Peyer's patch (tissue), 4 donors: ENCODE results near the gene TRPV4. TPM values are rescaled to one million over a fixed set of nuclear protein-coding genes. Genes with fewer than 3 reads are reported as not detected.

Source experiments
- DNase-seq, 3 donors: peaks; one replicate each; pipeline ENCODE4 v3.0.0-alpha.2; 2017 to 2019
- H3K27ac ChIP-seq, 4 donors: fragments of 200-600 bp; sonication (generic); one replicate each; pipeline ENCODE4 v1.5.1; 2016 to 2019
- H3K27me3 ChIP-seq, 2 donors: fragments of 200-600 bp; sonication (generic); one replicate each; pipeline ENCODE4 v1.5.1; 2019
- H3K36me3 ChIP-seq, 3 donors: fragments of 200-600 bp; sonication (generic); one replicate each; pipeline ENCODE4 v1.5.1; 2016 to 2019
- H3K4me1 ChIP-seq, 4 donors: fragments of 200-600 bp; sonication (generic); one replicate each; pipeline ENCODE4 v1.5.1; 2016 to 2019
- H3K4me3 ChIP-seq, 4 donors: fragments of 200-600 bp; sonication (generic); 1 replicate in 3 of 4; 2 replicates in 1 of 4; pipeline ENCODE4 v1.5.1; 2016 to 2019; ENCODE audit warnings: mild to moderate bottlenecking in 1 of 4
- H3K9me3 ChIP-seq, 4 donors: fragments of 200-600 bp; sonication (generic); one replicate each; pipeline ENCODE4 v1.5.1; 2016 to 2019; ENCODE audit warnings: mild to moderate bottlenecking in 1 of 4
- CTCF ChIP-seq, 6 experiments: fragments of 450-650 bp in 4 of 6; fragments of 200-600 bp in 2 of 6; sonication (generic) in 1 of 6; IDR thresholded peaks; one replicate each; pipeline ENCODE4 v1.5.1; 2017 to 2019; ENCODE audit warnings: antibody characterized with exemption in 6 of 6, mild to moderate bottlenecking in 3 of 6, moderate library complexity in 1 of 6
- POLR2A ChIP-seq, 2 donors: fragments of 450-650 bp; IDR thresholded peaks; one replicate each; pipeline ENCODE4 v1.5.1; 2017; ENCODE audit warnings: antibody characterized with exemption in 2 of 2, mild to moderate bottlenecking in 2 of 2, moderate library complexity in 2 of 2
- total RNA-seq, 4 donors: library from RNA; depleted of rRNA; stranded (reverse); fragments of >200 nt; gene quantifications; one replicate each; pipeline ENCODE4 v1.1.0, GENCODE V29; 2016

Gene TRPV4
- total RNA-seq, 4 donors from 2014 or later, result 0.27 to 0.57 TPM; not detected in 2

- DNase-seq, result peak in 2 of 3 donors; percentile 38 to 39
- H3K4me1 ChIP-seq, result peaks cover 0 to 31% (median 1%) of the 10 kb centered on the region in 4 donors
- no peak overlapping the region for H3K27ac ChIP-seq
- no peaks in the 10 kb centered on the region for H3K9me3 ChIP-seq
- H3K4me3 ChIP-seq, result no peak overlapping the region
- no peaks in the 10 kb centered on the region for H3K27me3 ChIP-seq
- no peak for TF ChIP-seq POLR2A (IDR thresholded peaks at IDR 0.05)
- no peaks in the 10 kb centered on the region for H3K36me3 ChIP-seq
Measured at GRCh38 chr12:109743076-109743910, 89.9 kb downstream of the TRPV4 start.

- no peaks in the 10 kb centered on the region for H3K9me3 ChIP-seq
- no peak overlapping the region for H3K4me3 ChIP-seq
- peak in 2 of 3 donors; percentile 51 to 66 for DNase-seq
- H3K27ac ChIP-seq, result peak overlapping the region in 2 of 4 donors; percentile 16 to 52
- H3K27me3 ChIP-seq, result no peaks in the 10 kb centered on the region
- H3K36me3 ChIP-seq, result no peaks in the 10 kb centered on the region
- TF ChIP-seq CTCF (IDR thresholded peaks at IDR 0.05), result no peak
- TF ChIP-seq POLR2A (IDR thresholded peaks at IDR 0.05), result no peak
- peaks cover 0 to 37% (median 1%) of the 10 kb centered on the region in 4 donors for H3K4me1 ChIP-seq
Measured at GRCh38 chr12:109741970-109742703, 91.1 kb downstream of the TRPV4 start.

GRCh38 chr12:109741286-109741969 lies 91.8 kb downstream of the TRPV4 start:
- Histone ChIP-seq H3K4me1 (peaks cover 0 to 37% (median under 1%) of the 10 kb centered on the region in 4 donors), H3K9me3 (no peaks in the 10 kb centered on the region), H3K27ac (peak overlapping the region in 2 of 4 donors; percentile 16 to 52), H3K4me3 (no peak overlapping the region), H3K36me3 (no peaks in the 10 kb centered on the region), H3K27me3 (no peaks in the 10 kb centered on the region)
- no peak for TF ChIP-seq CTCF (IDR thresholded peaks at IDR 0.05)
- no peak for TF ChIP-seq POLR2A (IDR thresholded peaks at IDR 0.05)
- DNase-seq, result no peak

GRCh38 chr12:109740694-109741245 lies 92.4 kb downstream of the TRPV4 start:
- peak in 2 of 3 donors; percentile 22 to 28 for DNase-seq
- Histone ChIP-seq H3K27ac (peak overlapping the region in 1 of 4 donors; percentile 5), H3K4me1 (peaks cover 0 to 42% (median 0%) of the 10 kb centered on the region in 4 donors)

More at GRCh38 chr12:109740694-109741245, 92.4 kb downstream of the TRPV4 start:
- Histone ChIP-seq H3K9me3 (no peaks in the 10 kb centered on the region), H3K36me3 (no peaks in the 10 kb centered on the region), H3K27me3 (no peaks in the 10 kb centered on the region), H3K4me3 (no peak overlapping the region)
- no peak for TF ChIP-seq CTCF (IDR thresholded peaks at IDR 0.05)
